ENCODE results near the gene AGFG1. TPM values are rescaled to one million over a fixed set of nuclear protein-coding genes. Genes with fewer than 3 reads are reported as not detected.

The AGFG1 gene
- total RNA-seq, 1 donor from 2014 or later = 49.5 TPM

DNA sequence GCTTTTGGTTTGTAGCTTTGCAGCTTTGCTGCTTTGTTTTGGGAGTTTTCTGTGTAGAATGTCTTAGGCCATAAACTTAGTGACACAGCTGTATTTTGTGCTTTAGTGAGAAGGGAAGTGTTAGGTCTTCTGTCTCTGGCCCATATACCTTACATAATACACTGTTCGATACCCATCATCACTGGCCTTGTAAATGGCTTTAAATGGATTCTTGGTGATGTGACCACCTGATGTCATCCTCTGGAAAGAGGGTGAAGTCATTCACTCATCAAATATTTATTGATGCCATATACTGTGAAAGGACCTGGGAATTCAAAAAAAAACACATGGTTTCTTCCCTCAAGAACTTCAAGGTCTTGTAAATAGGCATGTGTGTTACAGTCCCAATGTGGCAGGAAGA is 107.8 kb downstream of the AGFG1 start:
- TF ChIP-seq, protein P1, sequence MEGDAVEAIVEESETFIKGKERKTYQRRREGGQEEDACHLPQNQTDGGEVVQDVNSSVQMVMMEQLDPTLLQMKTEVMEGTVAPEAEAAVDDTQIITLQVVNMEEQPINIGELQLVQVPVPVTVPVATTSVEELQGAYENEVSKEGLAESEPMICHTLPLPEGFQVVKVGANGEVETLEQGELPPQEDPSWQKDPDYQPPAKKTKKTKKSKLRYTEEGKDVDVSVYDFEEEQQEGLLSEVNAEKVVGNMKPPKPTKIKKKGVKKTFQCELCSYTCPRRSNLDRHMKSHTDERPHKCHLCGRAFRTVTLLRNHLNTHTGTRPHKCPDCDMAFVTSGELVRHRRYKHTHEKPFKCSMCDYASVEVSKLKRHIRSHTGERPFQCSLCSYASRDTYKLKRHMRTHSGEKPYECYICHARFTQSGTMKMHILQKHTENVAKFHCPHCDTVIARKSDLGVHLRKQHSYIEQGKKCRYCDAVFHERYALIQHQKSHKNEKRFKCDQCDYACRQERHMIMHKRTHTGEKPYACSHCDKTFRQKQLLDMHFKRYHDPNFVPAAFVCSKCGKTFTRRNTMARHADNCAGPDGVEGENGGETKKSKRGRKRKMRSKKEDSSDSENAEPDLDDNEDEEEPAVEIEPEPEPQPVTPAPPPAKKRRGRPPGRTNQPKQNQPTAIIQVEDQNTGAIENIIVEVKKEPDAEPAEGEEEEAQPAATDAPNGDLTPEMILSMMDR (IDR thresholded peaks at IDR 0.05) = no peak

DNA sequence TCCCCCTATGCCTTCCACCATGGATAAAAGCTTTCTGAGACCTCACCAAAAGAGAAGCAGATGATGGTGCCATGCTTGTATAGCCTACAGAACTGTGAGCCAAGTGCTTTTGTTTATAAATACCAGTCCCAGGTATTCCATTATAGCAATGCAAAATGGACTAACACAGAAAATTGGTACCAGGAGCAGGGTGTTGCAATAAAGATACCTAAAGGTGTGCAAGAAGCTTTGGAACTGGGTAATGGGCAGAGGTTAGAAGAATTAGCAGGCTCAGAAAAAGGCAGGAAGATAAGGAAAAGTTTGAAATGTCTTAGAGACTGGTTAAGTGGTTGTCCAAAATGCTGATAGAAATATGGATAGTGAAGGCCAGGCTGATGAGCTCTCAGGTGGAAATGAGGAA is 110.4 kb downstream of the AGFG1 start:
- no peak for DNase-seq (ENCODE audit: low spot score)
- H3K27ac Mint-ChIP-seq (ENCODE audit: unreplicated experiment) = no peak overlapping the region
- peaks cover 7% of the 10 kb centered on the region for H3K27me3 Mint-ChIP-seq (ENCODE audit: low read depth)
- TF ChIP-seq, protein P1 (IDR thresholded peaks at IDR 0.05) = no peak
- no peak overlapping the region for H3K4me3 Mint-ChIP-seq (ENCODE audit: unreplicated experiment)
- H3K36me3 Mint-ChIP-seq (ENCODE audit: low read depth) = peaks cover 4% of the 10 kb centered on the region
- no peaks in the 10 kb centered on the region for H3K4me1 Mint-ChIP-seq (ENCODE audit: low read depth)
- H3K9me3 Mint-ChIP-seq (ENCODE audit: low read depth) = peaks cover 16% of the 10 kb centered on the region

More for the DNA sequence above, 107.8 kb downstream of the AGFG1 start:
- Mint-ChIP-seq H3K4me1 (ENCODE audit: low read depth) (no peaks in the 10 kb centered on the region), H3K27ac (ENCODE audit: unreplicated experiment) (no peak overlapping the region), H3K4me3 (ENCODE audit: unreplicated experiment) (no peak overlapping the region), H3K9me3 (ENCODE audit: low read depth) (peaks cover 16% of the 10 kb centered on the region), H3K27me3 (ENCODE audit: low read depth) (peaks cover 7% of the 10 kb centered on the region), H3K36me3 (ENCODE audit: low read depth) (peaks cover 4% of the 10 kb centered on the region)
- no peak for DNase-seq (ENCODE audit: low spot score)

DNA sequence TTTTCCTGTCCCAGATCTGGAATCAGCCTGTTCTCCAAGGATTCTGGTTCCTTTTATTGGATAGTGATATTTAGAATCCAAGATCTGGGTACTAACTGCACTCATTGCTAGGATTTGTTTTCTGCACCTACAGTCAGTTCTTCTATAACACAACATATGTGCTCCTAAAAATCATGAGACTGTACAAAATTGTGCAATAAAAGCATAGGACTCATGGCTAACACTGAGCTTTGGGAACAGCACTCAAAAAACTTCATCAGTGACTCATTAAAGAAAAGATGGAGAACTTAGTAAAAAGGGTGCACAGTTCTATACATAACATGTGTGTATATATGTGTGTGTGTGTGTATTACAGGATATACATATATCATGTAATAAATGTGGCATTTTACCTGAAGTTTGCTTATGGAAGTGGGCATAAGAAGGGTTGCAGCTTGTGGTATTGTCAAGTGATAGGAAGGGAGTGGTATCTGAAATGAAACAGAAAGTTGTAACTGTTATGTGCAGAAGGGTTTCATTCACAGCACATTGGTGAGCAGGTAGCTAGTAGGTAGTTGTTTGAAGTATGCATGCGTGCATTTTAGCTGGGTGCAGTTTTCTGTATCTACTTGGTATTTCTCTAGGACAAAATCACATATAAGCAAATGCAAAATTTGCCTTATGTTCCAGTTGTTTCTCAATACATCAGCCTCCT is 120.9 kb downstream of the AGFG1 start:
- no peak for DNase-seq (ENCODE audit: low spot score)
- H3K27me3 Mint-ChIP-seq (ENCODE audit: low read depth) = peaks cover 23% of the 10 kb centered on the region
- H3K9me3 Mint-ChIP-seq (ENCODE audit: low read depth) = peaks cover 7% of the 10 kb centered on the region
- no peaks in the 10 kb centered on the region for H3K4me1 Mint-ChIP-seq (ENCODE audit: low read depth)
- H3K27ac Mint-ChIP-seq (ENCODE audit: unreplicated experiment) = no peak overlapping the region
- H3K36me3 Mint-ChIP-seq (ENCODE audit: low read depth) = peaks cover 2% of the 10 kb centered on the region
- TF ChIP-seq, protein P1 (IDR thresholded peaks at IDR 0.05) = no peak
- no peak overlapping the region for H3K4me3 Mint-ChIP-seq (ENCODE audit: unreplicated experiment)

DNA sequence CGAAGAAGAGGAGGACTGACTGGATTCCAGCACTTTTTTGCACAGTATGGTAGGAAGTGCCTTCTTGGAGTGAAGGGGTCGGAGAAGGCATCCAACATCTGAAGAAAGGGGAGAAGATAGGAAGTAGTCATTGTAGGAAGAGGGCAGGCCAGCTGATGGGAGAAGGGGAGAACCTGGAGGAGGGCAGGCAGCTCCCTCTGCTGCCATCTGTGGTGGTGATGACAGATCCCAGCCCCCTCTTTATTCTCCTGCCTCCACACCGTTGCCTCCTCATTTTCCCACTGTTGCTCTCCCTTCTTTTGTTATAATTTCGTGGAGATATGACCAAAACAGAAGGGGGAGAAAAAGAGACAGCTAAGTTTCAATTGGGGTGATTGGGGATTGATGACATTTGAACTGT is 123.8 kb downstream of the AGFG1 start:
- no peak for DNase-seq (ENCODE audit: low spot score)
- H3K27ac Mint-ChIP-seq (ENCODE audit: unreplicated experiment) = no peak overlapping the region
- peaks cover 7% of the 10 kb centered on the region for H3K4me1 Mint-ChIP-seq (ENCODE audit: low read depth)
- H3K36me3 Mint-ChIP-seq (ENCODE audit: low read depth) = peaks cover 2% of the 10 kb centered on the region
- TF ChIP-seq, protein P1 (IDR thresholded peaks at IDR 0.05) = no peak
- peaks cover 23% of the 10 kb centered on the region for H3K27me3 Mint-ChIP-seq (ENCODE audit: low read depth)
- no peak overlapping the region for H3K4me3 Mint-ChIP-seq (ENCODE audit: unreplicated experiment)
- H3K9me3 Mint-ChIP-seq (ENCODE audit: low read depth) = no peaks in the 10 kb centered on the region

DNA sequence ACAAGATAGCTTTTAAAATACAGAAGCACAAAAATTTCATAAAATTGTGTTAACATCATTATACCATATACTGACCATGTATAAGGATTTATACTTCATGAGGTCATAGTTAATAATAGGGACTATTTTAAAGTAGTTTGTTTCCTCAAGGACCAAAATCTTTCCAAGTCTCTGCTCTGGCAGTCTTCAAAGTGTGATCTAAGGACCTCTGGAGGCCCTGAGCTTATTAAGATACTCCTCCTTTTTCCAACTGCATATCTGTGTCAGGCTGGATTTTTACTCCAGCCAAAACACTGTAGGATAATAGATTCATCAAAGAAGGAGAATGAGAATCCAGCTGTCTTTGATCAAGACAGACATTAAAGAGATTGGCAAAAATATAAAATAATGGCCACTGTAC is 125.1 kb downstream of the AGFG1 start:
- no peak for DNase-seq (ENCODE audit: low spot score)
- peaks cover 2% of the 10 kb centered on the region for H3K36me3 Mint-ChIP-seq (ENCODE audit: low read depth)
- TF ChIP-seq, protein P1 (IDR thresholded peaks at IDR 0.05) = no peak
- H3K27me3 Mint-ChIP-seq (ENCODE audit: low read depth) = peaks cover 23% of the 10 kb centered on the region
- H3K27ac Mint-ChIP-seq (ENCODE audit: unreplicated experiment) = no peak overlapping the region
- H3K9me3 Mint-ChIP-seq (ENCODE audit: low read depth) = no peaks in the 10 kb centered on the region
- no peak overlapping the region for H3K4me3 Mint-ChIP-seq (ENCODE audit: unreplicated experiment)
- peaks cover 7% of the 10 kb centered on the region for H3K4me1 Mint-ChIP-seq (ENCODE audit: low read depth)
